Heart left ventricle (tissue), 13 donors: ENCODE results near the gene FRK.

Source experiments
- CTCF ChIP-seq, 12 donors: fragments of 200-600 bp; sonication (generic) in 4 of 12; IDR thresholded peaks; one replicate each; pipeline versions ENCODE4 v1.5.0 to v1.8.0; 2018 to 2022; ENCODE audit warnings: antibody characterized with exemption in 12 of 12, mild to moderate bottlenecking in 5 of 12
- POLR2A ChIP-seq, 2 donors: fragments of 450-650 bp; IDR thresholded peaks; one replicate each; pipeline ENCODE4 v1.6.1; 2017; ENCODE audit warnings: antibody characterized with exemption in 2 of 2, mild to moderate bottlenecking in 2 of 2, moderate library complexity in 2 of 2
- donor health status: ischemic (EF 13 %, LVEDD 7.1; RV severe dilation, severe dysfunction).
- donor health status: DM: no; HTN: yes; CAD: no.
- donor health status: DM: no; HTN: no; CAD: no.
- donor health status: ischemic (EF 25% LVEDD 6.9; RV normal size, moderate dysfunction).
- donor health status: ischemic (EF 25% LVEDD 5.7; RV mildly dilated, moderate dysfunction).
- donor health status: ischemic (EF 35%, LVEDD 5.7; RV mildly dilated, moderate dysfunction).
- donor health status: nonischemic (EF 11% LVEDD 7.7; RV severe dilation, severe dysfunction).
- donor health status: DM: yes; HTN: yes; CAD: no.
- donor health status: PGD.
- donor health status: ischemic (EF 29% LVEDD 5.4; RV normal size, mild dysfunction).
- donor health status: nonischemic (EF 23%, LVEDD 6.1; RV moderate dilation, normal function).

GRCh38 chr6:116012471-116012949, 48.2 kb downstream of the FRK start:
- TF ChIP-seq CTCF (IDR thresholded peaks at IDR 0.05) (no peak), POLR2A (IDR thresholded peaks at IDR 0.05) (no peak)
